ENCODE results near the gene USP34.

GRCh38 chr2:61433606-61434005 lies 37.3 kb downstream of the USP34 start:
- TF ChIP-seq EZH2 (IDR thresholded peaks at IDR 0.05; ENCODE audit: low read length, missing control alignments) (no peak), CTCF (conservative IDR thresholded peaks at IDR 0.05 in 1 of 2, IDR thresholded peaks at IDR 0.05 in 1 of 2; ENCODE audit: low read depth in 1 of 2, low read length in 2 of 2) (no peak)
